Prostate gland (tissue), 2 donors: Measurements from ENCODE around the gene ING1. TPM values are rescaled to one million over a fixed set of nuclear protein-coding genes. Genes with fewer than 3 reads are reported as not detected.
A peak's percentile ranks its signal among the peaks of the same experiment; 100 is the strongest.
"Not testable (repeated sequence)": the region's sequence is repeated elsewhere in the genome, so short reads cannot be mapped to it uniquely, and the experiment has no call there.

ENCODE experiments used
- DNase-seq: peaks from one replicate; pipeline ENCODE4 v3.0.0-alpha.2; 2019; ENCODE audit warnings: low spot score
- H3K27ac ChIP-seq, 2 donors: fragments of 200-600 bp; sonication (generic); 2 replicates each; pipeline ENCODE4 v1.5.1; 2017 to 2019
- H3K27me3 ChIP-seq: fragments of 200-600 bp; sonication (generic); replicated peaks from 2 replicates; pipeline ENCODE4 v1.5.1; 2019; ENCODE audit not compliant: insufficient read depth
- H3K36me3 ChIP-seq, 2 donors: fragments of 200-600 bp; sonication (generic); 1 replicate in 1 of 2; 2 replicates in 1 of 2; pipeline versions ENCODE4 v1.5.1 to v1.8.1; 2017 to 2019
- H3K4me1 ChIP-seq: fragments of 200-600 bp; sonication (generic); replicated peaks from 2 replicates; pipeline ENCODE4 v1.5.1; 2019
- H3K4me3 ChIP-seq, 2 donors: fragments of 200-600 bp; sonication (generic); 2 replicates each; pipeline ENCODE4 v1.5.1; 2017 to 2019
- H3K9me3 ChIP-seq: fragments of 200-600 bp; sonication (generic); 2 replicates; pipeline ENCODE4 v1.5.1; 2017
- CTCF ChIP-seq, 4 experiments: fragments of 200-600 bp in 2 of 4; fragments of 450-650 bp in 2 of 4; sonication (generic) in 2 of 4; IDR thresholded peaks; 1 replicate in 3 of 4; 2 replicates in 1 of 4; pipeline ENCODE4 v1.5.1; 2016 to 2019; ENCODE audit warnings: antibody characterized with exemption in 4 of 4, mild to moderate bottlenecking in 2 of 4, moderate library complexity in 2 of 4
- POLR2A ChIP-seq: fragments of 450-650 bp; IDR thresholded peaks from one replicate; pipeline ENCODE4 v1.6.1; 2016; ENCODE audit warnings: antibody characterized with exemption, mild to moderate bottlenecking
- POLR2AphosphoS5 ChIP-seq: sonication (generic); formaldehyde crosslinking; IDR thresholded peaks from one replicate; pipeline ENCODE4 v1.6.1; 2017; ENCODE audit warnings: antibody characterized with exemption
- WGBS: methylation state at CpG from one replicate; pipeline ENCODE4 v1.1.5; 2018; 5-methylcytosine and 5-hydroxymethylcytosine counted together
- intact Hi-C: fragments of 100-400 bp; cut with DNase I; formaldehyde crosslinking; loops from one replicate; pipeline ENCODE4 v1.14.2; 2022
- total RNA-seq, 2 donors: library from RNA; depleted of rRNA; stranded (reverse); fragments of >200 nt; gene quantifications; one replicate each; pipeline ENCODE4 v1.1.0, GENCODE V29; 2016

ING1 gene
- total RNA-seq, 2 donors from 2014 or later: 19.1 to 38.3 TPM

DNA sequence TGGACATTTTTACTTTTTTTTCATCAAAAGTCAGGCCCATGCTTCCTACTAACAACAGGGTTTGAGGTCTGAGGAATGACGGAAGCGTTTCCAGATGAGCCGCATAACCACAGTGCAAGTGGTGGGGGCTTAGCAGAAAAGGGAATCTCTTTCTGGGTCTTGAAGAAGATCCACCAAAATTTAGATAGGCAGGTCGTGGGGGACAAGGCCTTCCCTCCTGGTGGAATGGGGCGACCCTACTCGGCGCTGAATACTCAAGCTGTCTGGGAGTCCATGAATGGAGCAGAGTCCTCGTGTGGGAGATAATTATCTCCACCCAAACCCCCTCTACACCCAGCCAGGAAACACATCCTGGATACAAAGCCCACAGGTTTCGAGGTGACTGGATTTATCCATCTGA is 44.5 kb upstream of the ING1 start:
- Histone ChIP-seq H3K9me3 (no peaks in the 10 kb centered on the region), H3K36me3 (no peaks in the 10 kb centered on the region), H3K4me3 (no peak overlapping the region), H3K27me3 (no peaks in the 10 kb centered on the region), H3K27ac (no peak overlapping the region), H3K4me1 (no peaks in the 10 kb centered on the region)
- DNase-seq: no peak
- 89% methylated on average over 9 of the region's 9 CpGs for WGBS
- no peak for TF ChIP-seq POLR2A
- TF ChIP-seq POLR2AphosphoS5: no peak
- no peak for TF ChIP-seq CTCF (IDR thresholded peaks at IDR 0.05)
- intact Hi-C loops: no loop called here

DNA sequence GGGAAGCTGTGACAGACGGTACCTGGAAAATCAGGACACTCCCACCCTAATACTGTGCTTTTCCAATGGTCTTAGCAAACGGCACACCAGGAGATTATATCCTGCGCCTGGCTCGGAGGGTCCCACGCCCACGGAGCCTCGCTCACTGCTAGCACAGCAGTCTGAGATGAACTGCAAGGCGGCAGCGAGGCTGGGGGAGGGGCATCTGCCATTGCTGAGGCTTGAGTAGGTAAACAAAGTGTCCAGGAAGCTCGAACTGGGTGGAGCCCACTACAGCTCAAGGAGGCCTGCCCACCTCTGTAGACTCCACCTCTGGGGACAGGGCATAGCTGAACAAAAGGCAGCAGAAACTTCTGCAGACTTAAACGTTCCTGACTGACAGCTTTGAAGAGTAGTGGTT is 43.7 kb upstream of the ING1 start:
- H3K4me3 ChIP-seq, intact Hi-C loops, H3K9me3 ChIP-seq, H3K27me3 ChIP-seq, DNase-seq, H3K27ac ChIP-seq, H3K36me3 ChIP-seq, H3K4me1 ChIP-seq: not testable (repeated sequence)
- 98% methylated on average over 10 of the region's 11 CpGs for WGBS

DNA sequence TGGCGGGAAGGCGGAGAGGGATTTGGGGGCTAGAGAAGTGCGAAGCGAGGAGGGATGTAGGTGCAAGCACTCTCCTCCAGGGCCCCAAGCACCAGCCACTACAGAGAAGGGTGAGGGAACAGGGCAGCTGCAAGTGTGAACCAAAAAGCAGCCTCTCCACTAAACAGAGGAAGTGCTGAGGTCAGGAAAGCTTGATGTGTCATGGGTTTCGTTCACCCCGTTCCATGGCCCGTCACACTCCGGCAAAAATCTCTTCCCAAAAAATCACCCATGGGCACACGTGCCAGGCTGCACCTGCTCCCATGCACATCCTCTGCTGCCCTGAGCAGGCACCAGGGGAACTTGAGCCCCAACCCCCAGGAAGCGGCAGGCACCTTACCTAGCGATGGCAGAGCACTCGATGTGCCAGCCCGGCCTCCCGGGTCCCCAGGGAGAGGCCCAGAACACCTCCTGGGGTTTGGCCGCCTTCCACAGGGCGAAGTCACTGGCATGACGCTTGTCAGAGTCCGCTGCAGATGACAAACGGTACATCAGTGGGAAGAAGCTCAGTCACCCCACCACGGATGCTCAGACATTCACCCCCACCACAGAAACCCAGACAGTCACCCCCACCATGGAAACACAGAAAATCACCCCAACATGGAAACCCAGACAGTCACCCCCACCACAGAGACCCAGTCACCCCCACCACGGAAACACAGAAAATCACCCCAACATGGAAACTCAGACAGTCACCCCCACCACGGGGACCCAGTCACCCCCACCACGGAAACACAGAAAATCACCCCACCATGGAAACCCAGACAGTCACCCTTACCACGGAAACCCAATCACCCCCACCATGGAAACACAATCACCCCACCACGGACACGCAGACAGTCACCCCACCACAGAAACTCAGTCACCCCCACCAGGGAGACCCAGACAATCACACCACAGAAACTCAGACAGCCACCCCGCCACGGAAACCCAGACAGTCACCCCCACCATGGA is 36.6 kb upstream of the ING1 start:
- DNase-seq: no peak
- Histone ChIP-seq H3K4me1 (no peaks in the 10 kb centered on the region), H3K27ac (no peak overlapping the region), H3K9me3 (no peaks in the 10 kb centered on the region), H3K27me3 (no peaks in the 10 kb centered on the region), H3K4me3 (no peak overlapping the region), H3K36me3 (peaks cover 7 to 9% of the 10 kb centered on the region in 2 donors)
- TF ChIP-seq POLR2A (no peak), POLR2AphosphoS5 (no peak), CTCF (IDR thresholded peaks at IDR 0.05) (no peak)
- intact Hi-C loops: no loop called here
- WGBS: 92% methylated on average over 21 of the region's 28 CpGs

- DNase-seq: no peak
- intact Hi-C loops: no loop called here
- no peak for TF ChIP-seq POLR2AphosphoS5
- no peak for TF ChIP-seq CTCF (IDR thresholded peaks at IDR 0.05)
- TF ChIP-seq POLR2A: no peak
Measured at GRCh38 chr13:110677731-110678545, 35.6 kb upstream of the ING1 start.

DNA sequence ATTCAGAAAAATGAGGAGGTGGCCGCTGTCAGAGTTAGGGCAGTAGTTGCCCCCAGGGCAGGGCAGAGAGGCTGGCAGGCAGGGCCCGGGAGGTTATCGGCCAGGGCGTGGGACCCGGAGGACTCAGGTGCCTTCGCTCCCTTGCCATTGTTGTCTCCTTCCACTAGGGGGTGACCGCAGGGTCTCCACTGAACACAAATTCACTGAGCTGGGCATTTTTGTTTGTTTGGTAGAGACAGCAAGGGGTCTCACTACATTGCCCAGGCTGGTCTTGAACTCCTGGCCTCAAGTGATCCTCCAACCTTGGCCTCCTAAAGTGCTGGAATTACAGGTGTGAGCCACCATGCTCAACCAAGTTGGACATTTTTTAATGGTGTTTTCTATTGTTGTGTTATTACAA is 32.6 kb upstream of the ING1 start:
- TF ChIP-seq POLR2AphosphoS5: no peak
- peak in 1 of 4 experiments; percentile 30 for TF ChIP-seq CTCF (IDR thresholded peaks at IDR 0.05)
- intact Hi-C loops: no loop called here
- 87% methylated on average over 7 of the region's 7 CpGs for WGBS
- no peaks in the 10 kb centered on the region for H3K4me1 ChIP-seq
- no peaks in the 10 kb centered on the region for H3K9me3 ChIP-seq
- H3K36me3 ChIP-seq: peaks cover 7 to 9% of the 10 kb centered on the region in 2 donors
- H3K4me3 ChIP-seq: no peak overlapping the region
- DNase-seq: no peak
- H3K27ac ChIP-seq: no peak overlapping the region
- no peaks in the 10 kb centered on the region for H3K27me3 ChIP-seq

More at GRCh38 chr13:110677731-110678545, 35.6 kb upstream of the ING1 start:
- no peaks in the 10 kb centered on the region for H3K4me1 ChIP-seq
- H3K27ac ChIP-seq: no peak overlapping the region
- H3K9me3 ChIP-seq: no peaks in the 10 kb centered on the region
- WGBS: 94% methylated on average over 28 of the region's 28 CpGs
- no peak overlapping the region for H3K4me3 ChIP-seq
- H3K27me3 ChIP-seq: no peaks in the 10 kb centered on the region
- H3K36me3 ChIP-seq: peaks cover 7 to 9% of the 10 kb centered on the region in 2 donors
